ENCODE results near the gene RHBDD1.
"Not testable (repeated sequence)": the region's sequence is repeated elsewhere in the genome, so short reads cannot be mapped to it uniquely, and the experiment has no call there.

The RHBDD1 gene

GRCh38 chr2:226799976-226800940 lies 35.6 kb upstream of the RHBDD1 start:
- no peak for DNase-seq

- DNase-seq: peak in 4 of 5 experiments; percentile 28 to 80 (median 53)
Observed at GRCh38 chr2:226800941-226801784, 34.7 kb upstream of the RHBDD1 start.

- DNase-seq: peak in 2 of 5 experiments; percentile 47 to 73
Observed at GRCh38 chr2:226802573-226802972, 33.3 kb upstream of the RHBDD1 start.

GRCh38 chr2:226803410-226803809 lies 32.4 kb upstream of the RHBDD1 start:
- DNase-seq: no peak

GRCh38 chr2:226813148-226813701 lies 22.6 kb upstream of the RHBDD1 start:
- DNase-seq: no peak

GRCh38 chr2:226818930-226819329 lies 16.9 kb upstream of the RHBDD1 start:
- DNase-seq: no peak

GRCh38 chr2:226825056-226825455 lies 10.8 kb upstream of the RHBDD1 start:
- no peak for DNase-seq

- DNase-seq: no peak
Observed at GRCh38 chr2:226828191-226828590, 7.7 kb upstream of the RHBDD1 start.

- DNase-seq: no peak
Observed at GRCh38 chr2:226829721-226830631, 5.9 kb upstream of the RHBDD1 start.

- DNase-seq: no peak
Observed at GRCh38 chr2:226831266-226831665, 4.6 kb upstream of the RHBDD1 start.

- no peak for DNase-seq
Observed at GRCh38 chr2:226832061-226832460, 3.8 kb upstream of the RHBDD1 start.

GRCh38 chr2:226834880-226835279 lies 974 bp upstream of the RHBDD1 start:
- DNase-seq: not testable (repeated sequence)

- DNase-seq: peak in 1 of 5 experiments; percentile 13
Observed at GRCh38 chr2:226835420-226835795, 446 bp upstream of the RHBDD1 start.

- DNase-seq: no peak
Observed at GRCh38 chr2:226836548-226836885, 663 bp downstream of the RHBDD1 start.

GRCh38 chr2:226837334-226837733 lies 1.5 kb downstream of the RHBDD1 start:
- no peak for DNase-seq

- DNase-seq: peak in 1 of 5 experiments; percentile 87
Observed at GRCh38 chr2:226837787-226838603, 2.1 kb downstream of the RHBDD1 start.

GRCh38 chr2:226838722-226839121 lies 2.9 kb downstream of the RHBDD1 start:
- peak in 1 of 5 experiments; percentile 31 for DNase-seq

GRCh38 chr2:226839161-226839560 lies 3.3 kb downstream of the RHBDD1 start:
- DNase-seq: no peak

GRCh38 chr2:226839951-226840350 lies 4.1 kb downstream of the RHBDD1 start:
- peak in 1 of 5 experiments; percentile 59 for DNase-seq

- not testable (repeated sequence) for DNase-seq
Observed at GRCh38 chr2:226843001-226843400, 7.1 kb downstream of the RHBDD1 start.

Measured in T-helper 2 cell (primary cell).